NCI-H2227 treated with DMSO at 0.1 percent for 48 hours (cell line): ENCODE data around the gene ZNF57.
"Not testable (repeated sequence)": the region's sequence is repeated elsewhere in the genome, so short reads cannot be mapped to it uniquely, and the experiment has no call there.

Experiments used
- DNase-seq: peaks from one replicate; lab custom pipeline; 2025; lab: John Stamatoyannopoulos, UW

ZNF57 gene

GRCh38 chr19:2900296-2901252 is at the start of gene ZNF57:
Gene ZNF57 (plus strand): TSS chr19:2900928. CDS start chr19:2901046, 118 bp downstream.
- DNase-seq = peak; percentile 94

- DNase-seq = no peak
Observed at GRCh38 chr19:2852598-2852997, 48.1 kb upstream of the ZNF57 start.

DNA sequence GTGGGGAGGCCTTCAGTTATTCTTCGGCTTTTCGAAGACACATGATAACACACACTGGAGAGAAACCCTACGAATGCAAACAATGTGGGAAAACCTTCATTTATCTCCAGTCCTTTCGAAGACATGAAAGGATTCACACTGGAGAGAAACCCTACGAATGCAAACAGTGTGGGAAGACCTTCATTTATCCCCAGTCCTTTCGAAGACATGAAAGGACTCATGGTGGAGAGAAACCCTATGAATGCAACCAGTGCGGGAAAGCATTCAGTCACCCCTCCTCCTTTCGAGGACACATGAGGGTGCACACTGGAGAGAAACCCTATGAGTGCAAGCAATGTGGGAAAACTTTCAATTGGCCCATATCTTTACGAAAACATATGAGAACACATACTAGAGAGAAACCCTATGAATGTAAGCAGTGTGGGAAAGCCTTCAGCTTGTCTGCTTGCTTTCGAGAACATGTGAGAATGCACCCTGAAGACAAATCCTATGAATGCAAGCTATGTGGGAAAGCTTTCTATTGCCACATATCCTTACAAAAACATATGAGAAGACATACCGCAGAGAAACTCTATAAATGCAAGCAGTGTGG is 47.6 kb upstream of the ZNF57 start:
- no peak for DNase-seq

GRCh38 chr19:2854849-2855248 is 45.9 kb upstream of the ZNF57 start:
- DNase-seq = no peak

- DNase-seq = no peak
Observed at GRCh38 chr19:2856457-2857050, 44.2 kb upstream of the ZNF57 start.

DNA sequence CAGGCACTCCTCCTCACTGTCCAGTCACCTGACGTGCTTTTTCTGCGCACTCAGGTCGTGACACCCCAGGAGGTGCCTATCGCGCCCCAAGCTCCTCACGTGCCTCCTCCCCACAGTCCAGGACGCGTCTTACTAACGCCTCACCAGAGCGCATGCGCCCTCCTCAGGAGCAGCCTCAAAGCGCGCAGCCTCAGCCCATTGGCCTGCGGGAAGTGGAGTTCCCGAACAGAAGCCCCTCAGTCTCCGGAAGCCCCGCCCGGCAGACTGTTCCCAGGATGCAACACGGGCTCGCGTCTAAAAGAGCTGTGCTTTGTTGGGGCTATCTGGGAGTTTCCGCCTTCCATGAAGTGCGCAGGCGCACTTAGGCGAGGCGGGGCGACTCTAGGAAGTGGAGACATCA is 41.9 kb upstream of the ZNF57 start:
- no peak for DNase-seq

DNA sequence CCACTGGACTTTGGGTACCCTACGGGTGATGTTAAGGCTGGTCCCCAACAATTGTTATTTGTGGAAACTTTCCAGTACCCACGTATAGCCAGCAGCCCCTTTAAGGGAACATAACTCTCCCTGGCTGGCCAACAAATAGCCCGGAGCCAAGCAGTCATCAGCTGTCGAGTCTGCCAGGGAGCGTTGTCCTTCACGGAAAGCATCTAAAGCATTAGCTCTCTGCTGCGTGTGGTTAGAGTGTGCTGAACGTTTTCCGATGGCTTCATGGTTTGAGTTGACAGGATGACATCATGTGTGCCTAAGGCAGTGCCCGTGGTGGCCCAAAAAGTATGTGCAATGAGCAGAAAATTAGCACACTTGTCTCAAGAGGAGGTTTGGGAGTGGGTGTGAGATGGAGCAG is 36.9 kb upstream of the ZNF57 start:
- no peak for DNase-seq

- no peak for DNase-seq
Observed at GRCh38 chr19:2865334-2866100, 35.2 kb upstream of the ZNF57 start.

- no peak for DNase-seq
Observed at GRCh38 chr19:2866495-2867024, 34.2 kb upstream of the ZNF57 start.

DNA sequence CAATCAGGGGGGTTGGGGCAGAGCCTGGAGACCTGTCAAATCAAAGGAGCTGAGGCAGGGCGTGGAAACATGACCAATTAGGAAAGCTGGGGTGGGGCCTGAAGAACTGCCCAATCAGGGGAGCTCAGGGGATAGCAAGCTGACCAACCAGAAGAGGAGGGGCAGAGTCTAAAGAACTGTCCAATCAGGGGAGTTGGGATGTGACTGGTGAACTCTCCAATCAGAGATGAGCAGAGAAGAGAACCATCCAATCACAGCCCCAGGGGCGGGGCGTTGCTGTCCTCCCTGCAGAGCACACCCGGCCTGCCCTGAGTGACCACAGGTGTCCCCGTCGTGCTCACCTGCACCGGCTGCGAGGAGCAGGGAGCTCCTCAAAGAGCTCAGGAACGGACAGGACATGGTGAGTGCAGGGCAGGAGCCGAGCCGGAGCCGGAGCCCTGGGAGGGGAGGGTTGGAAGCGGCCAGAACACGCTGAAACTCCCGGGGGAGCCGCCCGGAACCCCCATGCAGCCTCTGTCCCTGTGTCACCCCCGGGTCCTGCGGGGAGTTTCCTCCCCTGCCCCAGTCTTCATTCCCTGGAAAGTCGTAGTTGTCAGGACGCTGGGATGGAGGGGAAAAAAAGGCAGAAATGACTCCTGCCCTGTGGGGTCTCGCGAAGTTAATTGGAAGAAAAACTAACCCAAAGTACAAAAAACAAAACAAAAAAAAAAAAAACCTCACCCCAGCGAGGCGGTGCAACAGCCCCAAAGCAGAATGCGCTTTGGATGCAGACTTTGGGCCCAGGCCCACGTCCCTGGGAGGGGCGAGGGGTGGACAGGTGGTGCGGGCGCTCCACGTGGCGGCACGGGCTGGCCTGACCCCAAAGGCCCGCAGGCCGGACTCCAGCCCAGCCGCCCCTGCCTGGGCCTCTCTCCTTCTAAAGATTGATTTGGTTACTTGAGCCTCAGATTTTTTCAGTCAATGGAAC is 33.4 kb upstream of the ZNF57 start, which contains the start of gene ZNF556:
ZNF556 (plus strand) TSS at position 311 of the 967 bp plus-strand sequence; CDS start at position 398, 87 bp downstream.
- DNase-seq = peak; percentile 33

GRCh38 chr19:2869618-2870017 is 31.1 kb upstream of the ZNF57 start:
- DNase-seq = no peak

DNA sequence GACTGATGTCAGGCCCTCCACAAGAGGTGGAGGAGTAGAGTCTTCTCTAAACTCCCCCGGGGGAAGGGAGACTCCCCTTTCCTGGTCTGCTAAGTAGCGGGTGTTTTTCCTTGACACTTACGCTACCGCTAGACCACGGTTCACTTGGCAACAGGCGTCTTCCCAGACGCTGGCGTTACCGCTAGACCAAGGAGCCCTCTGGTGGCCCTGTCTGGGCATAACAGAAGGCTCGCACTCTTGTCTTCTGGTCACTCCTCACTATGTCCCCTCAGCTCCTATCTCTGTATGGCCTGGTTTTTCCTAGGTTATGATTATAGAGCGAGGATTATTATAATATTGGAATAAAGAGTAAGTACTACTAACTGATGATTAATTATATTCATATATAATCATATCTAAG is 28.6 kb upstream of the ZNF57 start:
- not testable (repeated sequence) for DNase-seq

DNA sequence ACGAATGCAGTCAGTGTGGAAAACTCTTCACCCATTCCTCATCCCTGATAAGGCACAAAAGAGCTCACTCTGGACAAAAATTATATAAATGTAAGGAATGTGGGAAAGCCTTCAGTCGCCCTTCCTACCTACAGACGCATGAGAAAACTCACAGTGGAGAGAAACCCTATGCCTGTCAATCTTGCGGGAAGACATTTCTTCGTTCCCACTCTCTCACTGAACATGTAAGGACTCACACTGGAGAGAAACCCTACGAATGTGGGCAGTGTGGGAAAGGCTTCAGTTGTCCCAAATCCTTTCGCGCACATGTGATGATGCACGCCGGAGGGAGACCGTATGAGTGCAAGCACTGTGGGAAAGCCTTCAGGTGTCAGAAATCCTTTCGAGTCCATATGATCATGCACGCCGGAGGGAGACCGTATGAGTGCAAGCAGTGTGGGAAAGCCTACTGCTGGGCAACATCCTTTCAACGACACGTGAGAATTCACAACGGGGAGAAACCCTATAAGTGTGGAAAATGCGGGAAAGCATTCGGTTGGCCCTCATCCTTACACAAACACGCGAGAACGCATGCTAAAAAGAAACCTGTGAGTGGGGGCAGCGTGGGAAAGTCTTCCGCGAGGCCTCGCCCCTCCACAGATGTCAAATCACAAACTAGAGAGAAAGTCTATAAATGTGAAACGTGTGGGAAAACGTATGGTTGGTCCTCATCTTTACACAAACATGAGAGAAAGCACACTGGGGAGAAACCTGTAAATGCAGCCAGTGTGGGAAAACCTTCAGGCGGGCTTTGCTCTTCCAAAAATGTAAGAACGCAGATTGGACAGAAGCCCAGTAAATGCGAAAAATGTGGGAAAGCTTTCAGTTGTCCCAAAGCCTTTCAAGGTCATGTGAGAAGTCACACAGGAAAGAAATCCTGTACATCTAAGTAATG is 23.1 kb upstream of the ZNF57 start:
- no peak for DNase-seq

DNA sequence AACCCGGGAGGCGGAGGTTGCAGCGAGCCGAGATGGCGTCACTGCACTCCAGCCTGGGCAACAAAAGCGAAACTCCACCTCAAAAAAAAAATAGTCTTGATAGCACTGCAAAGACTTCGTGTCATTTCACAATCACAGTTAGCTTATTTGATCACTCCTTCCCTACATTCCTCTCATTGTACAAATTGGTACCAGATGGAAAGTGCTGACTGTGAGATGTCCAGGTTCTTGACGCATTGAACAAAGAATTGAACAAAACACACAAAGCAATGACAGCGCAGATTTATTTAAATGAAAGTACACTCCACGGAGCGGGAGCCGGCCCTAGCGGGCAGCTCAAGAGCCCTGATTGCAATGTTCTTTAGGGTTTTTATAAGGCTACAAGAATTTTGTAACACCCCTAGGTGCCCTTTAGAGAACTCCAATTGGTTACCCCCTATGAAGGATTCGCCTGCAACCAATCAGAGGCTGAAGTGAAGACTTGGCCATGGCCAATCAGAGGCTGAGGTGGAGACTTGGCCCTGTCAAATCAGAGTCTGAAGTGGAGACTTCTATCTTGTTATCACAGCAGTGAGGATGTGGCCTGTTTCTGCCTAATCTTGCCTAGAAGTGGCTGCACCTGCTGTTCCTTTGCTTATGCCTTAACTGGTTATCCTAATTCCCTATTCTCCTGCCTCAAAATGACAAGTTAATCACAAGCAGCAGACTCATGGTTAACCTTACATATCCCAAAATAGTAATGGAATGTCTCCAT is 16.9 kb upstream of the ZNF57 start:
- DNase-seq = no peak

GRCh38 chr19:2885736-2886135 is 15.0 kb upstream of the ZNF57 start:
- no peak for DNase-seq

GRCh38 chr19:2887391-2887914 is 13.3 kb upstream of the ZNF57 start:
- peak; percentile 70 for DNase-seq

GRCh38 chr19:2888731-2889224 is 11.9 kb upstream of the ZNF57 start:
- DNase-seq = no peak

DNA sequence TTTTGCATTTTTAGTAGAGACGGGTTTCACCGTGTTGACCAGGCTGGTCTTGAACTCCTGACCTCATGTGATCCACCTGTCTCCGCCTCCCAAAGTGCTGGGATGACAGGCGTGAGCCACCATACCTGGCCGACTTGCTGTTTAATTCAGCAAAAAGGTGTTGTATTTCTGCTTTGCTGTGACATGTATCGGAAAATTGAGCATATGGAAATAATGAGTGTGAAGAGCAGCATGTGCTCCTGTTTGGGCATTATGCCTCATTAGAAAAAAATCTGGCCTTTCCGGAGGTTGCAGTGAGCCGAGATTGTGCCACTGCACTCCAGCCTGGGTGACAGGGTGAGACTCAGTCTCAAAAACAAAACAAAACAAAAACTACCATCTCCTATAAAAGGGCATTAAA is 10.2 kb upstream of the ZNF57 start:
- not testable (repeated sequence) for DNase-seq
